ENCODE data around the gene PHOX2A.

The PHOX2A gene

GRCh38 chr11:72233773-72234513, 10.0 kb downstream of the PHOX2A start:
- Mint-ChIP-seq H3K9me3 (no peaks in the 10 kb centered on the region), H3K4me3 (no peak overlapping the region), H3K27ac (no peak overlapping the region), H3K36me3 (ENCODE audit: low read depth) (peaks cover 49% of the 10 kb centered on the region), H3K4me1 (peaks cover 35% of the 10 kb centered on the region), H3K27me3 (ENCODE audit: low read depth, poor library complexity) (peaks cover 8% of the 10 kb centered on the region)
- no peak for DNase-seq
- no peak for TF ChIP-seq CTCF (IDR thresholded peaks at IDR 0.05)

- no peak overlapping the region for H3K27ac Mint-ChIP-seq
- peaks cover under 1% of the 10 kb centered on the region for H3K27me3 Mint-ChIP-seq (ENCODE audit: low read depth, poor library complexity)
- TF ChIP-seq CTCF (IDR thresholded peaks at IDR 0.05), result no peak
- DNase-seq, result no peak
- no peak overlapping the region for H3K4me3 Mint-ChIP-seq
- peaks cover 30% of the 10 kb centered on the region for H3K4me1 Mint-ChIP-seq
- H3K36me3 Mint-ChIP-seq (ENCODE audit: low read depth), result peaks cover 53% of the 10 kb centered on the region
- H3K9me3 Mint-ChIP-seq, result no peaks in the 10 kb centered on the region
Observed at GRCh38 chr11:72233056-72233772, 10.8 kb downstream of the PHOX2A start.

- no peak for DNase-seq
- H3K27me3 Mint-ChIP-seq (ENCODE audit: low read depth, poor library complexity), result no peaks in the 10 kb centered on the region
- peaks cover 32% of the 10 kb centered on the region for H3K4me1 Mint-ChIP-seq
- H3K4me3 Mint-ChIP-seq, result no peak overlapping the region
- H3K36me3 Mint-ChIP-seq (ENCODE audit: low read depth), result peaks cover 53% of the 10 kb centered on the region
- no peak for TF ChIP-seq CTCF (IDR thresholded peaks at IDR 0.05)
- no peaks in the 10 kb centered on the region for H3K9me3 Mint-ChIP-seq
- no peak overlapping the region for H3K27ac Mint-ChIP-seq
Observed at GRCh38 chr11:72232260-72233055, 11.5 kb downstream of the PHOX2A start.

- Mint-ChIP-seq H3K9me3 (no peaks in the 10 kb centered on the region), H3K36me3 (ENCODE audit: low read depth) (peaks cover 52% of the 10 kb centered on the region), H3K4me1 (peaks cover 35% of the 10 kb centered on the region), H3K27ac (no peak overlapping the region), H3K4me3 (no peak overlapping the region), H3K27me3 (ENCODE audit: low read depth, poor library complexity) (no peaks in the 10 kb centered on the region)
- no peak for TF ChIP-seq CTCF (IDR thresholded peaks at IDR 0.05)
- DNase-seq, result no peak
Observed at GRCh38 chr11:72231396-72232259, 12.3 kb downstream of the PHOX2A start.

- no peaks in the 10 kb centered on the region for H3K27me3 Mint-ChIP-seq (ENCODE audit: low read depth, poor library complexity)
- DNase-seq, result no peak
- H3K4me3 Mint-ChIP-seq, result no peak overlapping the region
- peaks cover 50% of the 10 kb centered on the region for H3K36me3 Mint-ChIP-seq (ENCODE audit: low read depth)
- no peak overlapping the region for H3K27ac Mint-ChIP-seq
- TF ChIP-seq CTCF (IDR thresholded peaks at IDR 0.05), result no peak
- H3K9me3 Mint-ChIP-seq, result no peaks in the 10 kb centered on the region
- peaks cover 41% of the 10 kb centered on the region for H3K4me1 Mint-ChIP-seq
Observed at GRCh38 chr11:72230764-72231365, 13.1 kb downstream of the PHOX2A start.
